Activated T-helper 1 cell treated with anti-CD3 and anti-CD28 coated beads, Interleukin-2, amount 50 U/mL, for 16 hours (primary cell): ENCODE measurements around the gene DNAH6.

ENCODE experiments used
- DNase-seq, 2 donors: peaks; one replicate each; pipeline ENCODE4 v3.0.0-alpha.2; 2020; ENCODE audit warnings: low read depth in 1 of 2, low spot score in 1 of 2

The DNAH6 gene

DNA sequence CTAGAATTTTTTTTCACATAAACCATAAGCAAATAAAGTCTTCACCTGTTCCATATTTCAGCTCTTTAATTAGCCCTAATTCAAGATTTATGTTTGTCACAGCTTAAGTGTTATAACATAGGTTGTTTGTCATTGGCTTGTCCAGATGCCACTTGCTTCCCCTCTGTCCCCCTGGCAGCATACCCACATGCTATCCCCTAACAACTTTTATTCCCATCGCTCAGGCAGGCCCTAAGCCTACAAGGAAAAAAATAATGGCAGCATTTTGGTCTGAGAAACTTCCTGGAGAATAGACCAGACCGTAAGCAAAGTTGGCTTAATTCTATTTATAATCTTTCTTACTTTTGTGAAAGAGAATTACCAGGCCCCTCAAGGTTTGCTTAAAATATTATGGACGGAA, 173.9 kb downstream of the DNAH6 start:
- no peak for DNase-seq

DNA sequence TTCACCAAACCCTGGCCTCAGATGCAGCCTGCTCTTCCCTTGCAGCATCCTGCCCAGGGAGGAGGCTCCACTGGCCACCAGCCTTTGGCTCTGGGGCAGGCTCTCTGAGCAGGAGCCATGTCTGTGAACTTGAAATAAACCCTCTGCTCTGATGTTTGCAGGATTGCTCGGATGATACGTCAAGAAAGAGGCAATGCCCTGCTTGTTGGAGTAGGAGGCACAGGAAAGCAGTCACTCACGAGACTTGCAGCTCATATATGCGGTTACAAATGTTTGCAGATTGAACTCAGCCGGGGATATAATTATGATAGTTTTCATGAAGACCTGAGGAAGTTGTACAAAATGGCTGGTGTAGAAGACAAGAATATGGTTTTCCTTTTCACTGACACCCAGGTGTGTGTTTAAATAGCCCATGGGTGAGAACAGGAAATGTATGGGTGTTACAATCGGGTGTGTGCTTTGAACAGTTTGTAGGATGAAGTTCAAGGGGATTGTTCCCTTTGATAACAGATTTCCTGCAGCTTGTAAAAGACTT, 177.9 kb downstream of the DNAH6 start:
- no peak for DNase-seq

DNA sequence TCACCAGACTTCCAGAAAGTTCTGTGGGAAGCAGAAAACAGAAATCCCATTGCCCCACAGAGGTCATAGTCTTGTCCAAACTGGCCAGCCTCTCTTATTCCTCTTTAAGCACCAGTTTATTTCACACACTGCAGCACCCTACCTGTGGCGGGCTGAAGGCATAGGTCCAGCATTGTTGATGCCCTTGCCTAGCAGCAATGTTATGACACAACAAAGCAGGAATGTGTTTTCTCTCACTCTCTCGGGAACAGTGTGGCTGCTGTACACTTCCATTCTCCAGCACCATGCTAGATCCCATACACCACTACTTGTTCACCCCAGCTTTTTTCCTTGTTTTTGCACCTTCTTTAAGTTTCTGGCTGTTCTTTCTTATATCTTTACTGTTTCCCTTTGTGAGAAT, 181.6 kb downstream of the DNAH6 start:
- no peak for DNase-seq

DNA sequence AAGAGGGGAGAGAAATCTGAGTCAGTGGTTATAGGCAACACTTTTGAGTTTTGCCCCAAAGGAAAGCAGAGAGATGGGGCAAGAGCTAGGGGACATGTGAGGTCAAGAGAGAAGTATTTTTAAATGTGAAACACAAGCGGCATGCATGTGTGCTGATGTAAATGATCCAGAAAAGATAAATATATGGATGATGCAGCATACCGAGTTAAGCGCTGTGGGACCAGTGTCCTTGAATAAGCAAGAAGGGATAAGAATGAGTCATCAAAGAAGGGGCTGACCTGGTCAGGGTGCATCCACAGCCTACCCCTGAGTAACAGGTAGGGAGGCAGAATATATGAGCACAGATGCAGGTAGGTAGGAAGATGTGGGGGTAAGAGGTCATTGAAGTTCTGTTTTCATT, 183.7 kb downstream of the DNAH6 start:
- no peak for DNase-seq

DNA sequence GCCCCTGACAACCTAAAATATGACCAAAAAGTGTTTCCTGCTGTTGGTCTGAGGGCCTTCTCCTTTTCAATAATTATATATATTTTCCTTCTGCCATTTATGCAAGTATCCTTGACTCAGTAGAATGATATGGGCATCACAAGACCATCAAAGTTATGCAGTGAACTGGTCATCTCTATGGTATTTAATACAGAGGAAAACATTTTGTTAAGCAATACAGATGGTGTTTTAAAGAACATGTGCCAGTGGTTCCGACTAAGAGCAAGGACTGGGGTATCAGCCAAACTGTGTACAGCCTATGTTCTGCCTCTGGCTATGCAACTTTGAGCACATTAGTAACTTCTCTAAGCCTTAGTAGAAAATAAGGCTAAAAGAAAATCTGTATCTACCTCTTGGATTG, 185.6 kb downstream of the DNAH6 start:
- no peak for DNase-seq

DNA sequence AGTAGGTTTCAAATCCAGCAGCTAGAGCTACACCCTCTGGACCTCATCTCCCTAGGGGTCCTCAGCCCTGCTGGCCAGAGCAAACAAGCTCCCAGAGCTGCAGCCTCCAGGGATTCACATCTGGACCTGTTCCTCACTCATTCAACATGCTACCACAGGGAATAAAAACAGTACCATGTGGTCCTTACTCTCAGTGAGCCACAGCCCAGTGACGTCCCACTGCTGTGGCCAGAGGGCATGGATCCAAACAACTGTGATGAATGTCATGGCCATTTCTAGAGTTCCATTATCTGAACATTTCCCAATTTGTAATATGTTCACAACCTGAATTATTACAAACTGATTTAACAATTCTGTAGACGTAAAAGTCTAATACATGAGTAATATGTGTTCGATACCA, 186.6 kb downstream of the DNAH6 start:
- DNase-seq: no peak

DNA sequence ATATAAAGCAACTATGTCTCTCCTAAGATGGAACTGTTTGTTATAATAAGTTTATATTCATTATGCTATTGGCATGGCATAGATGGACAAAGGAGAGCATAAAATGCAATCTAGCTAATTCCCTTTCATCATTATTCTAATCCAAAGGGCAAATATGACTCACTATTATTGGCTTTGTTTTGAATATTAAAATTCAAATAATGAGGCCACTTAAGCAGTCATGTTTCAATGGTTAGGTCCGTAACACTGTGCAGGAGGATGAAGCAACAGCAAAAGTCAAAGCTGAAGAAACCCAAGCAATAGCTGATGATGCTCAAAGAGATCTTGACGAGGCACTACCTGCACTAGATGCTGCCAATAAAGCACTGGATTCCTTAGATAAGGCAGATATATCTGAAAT, 187.5 kb downstream of the DNAH6 start:
- DNase-seq: no peak

DNA sequence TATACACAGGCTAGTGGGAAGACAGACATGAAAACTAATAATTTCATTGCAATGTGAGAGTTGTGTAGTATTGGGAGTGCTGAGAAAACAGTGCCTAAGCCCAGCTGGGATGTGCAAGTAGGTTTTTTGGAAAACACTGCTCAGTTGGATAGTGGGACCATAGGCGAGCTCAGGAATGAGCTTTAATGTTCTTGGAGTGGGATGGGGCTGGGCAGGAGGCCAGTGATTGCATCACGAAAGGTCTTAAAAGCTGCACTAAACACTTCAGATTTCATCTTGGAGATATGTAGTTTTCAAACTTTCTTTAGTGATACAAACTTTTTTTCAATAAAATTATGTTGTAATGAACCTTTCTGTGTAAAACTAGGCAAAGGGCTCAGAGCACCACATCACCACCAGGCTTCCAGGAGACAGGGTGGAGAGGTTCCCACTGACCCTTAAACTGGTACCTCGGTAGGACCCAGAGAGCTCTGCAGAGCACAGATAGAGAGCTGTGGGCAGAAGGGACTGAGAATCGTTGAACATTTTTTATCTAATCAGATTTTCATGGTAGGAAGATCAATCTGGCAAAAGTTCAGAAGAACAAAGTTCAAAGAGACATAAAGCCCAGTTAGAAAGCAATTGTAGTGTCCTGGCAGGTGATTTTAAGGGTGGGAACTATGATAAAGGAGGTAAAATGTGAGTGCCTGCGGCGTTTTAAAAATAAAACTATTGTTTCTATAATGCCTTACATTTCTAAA, 188.4 kb downstream of the DNAH6 start:
- no peak for DNase-seq

DNA sequence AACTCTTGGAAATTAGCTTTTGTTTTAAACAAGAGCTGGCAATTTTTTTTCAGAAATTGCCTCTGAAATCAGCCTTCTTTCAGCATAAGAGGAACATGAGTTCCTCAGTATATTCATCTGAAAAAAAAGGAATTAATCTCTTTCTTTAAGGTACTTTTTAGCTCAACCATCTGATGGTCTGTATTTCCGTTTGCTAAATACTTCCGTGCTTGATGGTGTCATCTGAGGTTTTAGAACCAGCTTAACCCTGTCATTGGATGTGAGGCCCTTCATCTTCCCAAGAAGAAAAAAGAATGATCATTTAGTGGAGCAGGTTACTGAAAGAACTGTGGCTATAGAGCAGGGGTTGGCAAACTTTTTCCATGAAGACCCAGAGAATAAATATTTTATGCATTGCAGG, 189.6 kb downstream of the DNAH6 start:
- no peak for DNase-seq

DNA sequence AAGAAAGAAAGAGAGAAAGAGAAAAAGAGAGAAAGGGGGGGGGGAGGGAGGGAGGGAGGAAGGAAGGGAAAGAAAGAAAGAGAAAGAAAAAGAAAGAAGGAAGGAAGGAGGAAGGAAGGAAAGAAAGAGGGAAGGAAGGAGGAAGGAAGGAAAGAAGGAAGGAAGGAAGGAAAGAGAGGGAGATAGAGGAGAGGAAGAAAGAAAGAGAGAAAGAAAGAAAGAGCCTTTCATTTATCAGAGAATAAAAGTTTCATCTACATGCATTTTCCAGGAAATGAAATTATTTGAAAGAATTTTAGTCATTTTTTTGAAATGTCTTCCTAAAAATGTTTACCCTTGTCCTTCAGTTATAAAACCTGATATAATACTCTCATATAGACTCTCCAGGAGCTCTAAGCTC, 192.1 kb downstream of the DNAH6 start:
- no peak for DNase-seq

DNA sequence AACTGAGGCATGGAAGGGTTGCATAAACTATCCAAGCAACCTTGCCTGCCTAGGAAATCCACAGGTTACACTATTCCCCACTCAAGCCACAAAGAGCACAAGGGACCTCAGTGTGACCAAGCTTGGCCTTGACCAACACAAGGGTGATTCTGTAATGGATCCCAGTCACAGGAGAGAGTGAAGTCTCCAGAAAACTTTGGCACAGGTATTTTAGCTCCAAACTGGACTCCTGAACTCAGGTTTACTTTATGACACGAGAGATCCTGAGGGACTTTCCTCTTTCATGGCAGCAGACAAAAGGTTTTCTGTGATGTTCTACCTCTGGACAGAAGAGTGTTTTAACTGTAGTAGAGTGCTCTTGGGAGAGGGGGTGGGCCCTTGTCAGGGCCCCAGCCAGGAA, 195.4 kb downstream of the DNAH6 start:
- no peak for DNase-seq

DNA sequence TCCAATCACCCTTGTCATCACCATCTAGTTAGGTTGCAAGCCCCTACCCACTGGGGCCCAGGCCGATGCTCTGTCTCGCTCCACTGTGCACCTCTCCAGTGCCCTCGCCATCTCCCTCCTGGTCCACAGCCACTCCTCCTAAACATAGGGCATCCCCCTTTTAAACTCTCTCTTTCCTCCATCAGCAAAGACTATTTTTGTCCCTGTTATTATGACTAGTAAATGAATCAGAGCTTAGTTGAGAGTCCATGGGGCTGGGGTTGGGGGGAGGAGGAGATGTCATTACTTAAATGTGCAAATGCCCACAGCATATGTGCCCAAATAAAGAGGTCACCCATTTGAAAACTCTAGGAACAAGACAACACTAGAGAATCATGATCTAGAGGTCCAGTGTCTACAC, 197.1 kb downstream of the DNAH6 start:
- no peak for DNase-seq

DNA sequence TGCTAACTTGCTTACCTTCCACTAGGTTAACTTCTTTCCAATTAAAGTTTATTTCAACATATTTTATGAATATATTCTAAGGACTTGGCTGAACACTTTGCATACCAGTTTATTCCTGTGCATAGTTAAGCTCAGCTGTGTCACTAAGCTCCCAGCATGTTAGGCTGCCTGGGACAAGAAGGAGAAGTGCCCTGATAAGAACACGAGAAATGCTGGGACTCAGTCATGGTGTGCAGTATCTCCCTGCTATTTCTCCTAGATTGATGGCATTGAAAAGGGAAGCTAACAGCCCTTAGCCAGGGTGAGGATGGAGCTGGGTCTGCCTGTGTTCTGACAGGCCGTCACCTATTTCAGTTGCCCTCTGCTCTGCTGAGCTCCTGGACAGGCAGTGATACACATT, 200.3 kb downstream of the DNAH6 start:
- no peak for DNase-seq

DNA sequence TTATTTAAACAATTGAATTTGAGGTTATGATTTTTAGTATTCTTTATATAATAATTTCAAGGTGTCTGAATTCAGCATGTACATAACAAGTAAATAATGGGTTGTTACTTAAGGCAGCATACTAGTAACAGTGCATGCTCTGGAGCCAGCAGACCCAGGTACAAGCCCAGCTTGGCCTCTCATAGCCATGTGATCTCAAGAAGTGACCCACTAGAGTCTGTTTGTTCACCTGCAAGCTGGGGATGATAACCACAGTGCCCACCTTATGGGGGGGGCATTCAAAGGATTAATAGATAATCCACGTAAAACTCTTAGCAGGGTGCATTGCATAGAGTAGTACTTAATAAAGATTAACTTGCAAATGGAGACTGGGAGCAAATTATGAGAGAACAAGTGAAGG, 201.0 kb downstream of the DNAH6 start:
- no peak for DNase-seq

DNA sequence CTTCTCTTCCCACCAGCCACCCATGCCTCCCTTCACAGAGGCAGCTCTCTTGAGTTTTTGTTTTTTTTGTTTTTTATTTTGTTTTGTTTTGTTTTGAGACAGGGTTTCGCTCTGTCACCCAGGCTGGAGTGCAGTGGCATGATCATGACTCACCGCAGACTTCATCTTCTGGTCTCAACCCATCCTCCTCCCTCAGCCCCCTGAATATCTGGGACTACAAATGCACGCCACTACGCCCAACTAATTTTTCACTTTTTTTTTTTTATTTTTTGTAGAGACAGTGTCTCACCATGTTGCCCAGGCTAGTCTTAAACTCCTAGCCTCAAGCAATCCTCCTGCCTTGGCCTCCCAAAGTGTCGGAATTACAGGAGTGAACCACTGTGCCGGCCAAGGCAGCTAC, 203.1 kb downstream of the DNAH6 start:
- DNase-seq: no peak

DNA sequence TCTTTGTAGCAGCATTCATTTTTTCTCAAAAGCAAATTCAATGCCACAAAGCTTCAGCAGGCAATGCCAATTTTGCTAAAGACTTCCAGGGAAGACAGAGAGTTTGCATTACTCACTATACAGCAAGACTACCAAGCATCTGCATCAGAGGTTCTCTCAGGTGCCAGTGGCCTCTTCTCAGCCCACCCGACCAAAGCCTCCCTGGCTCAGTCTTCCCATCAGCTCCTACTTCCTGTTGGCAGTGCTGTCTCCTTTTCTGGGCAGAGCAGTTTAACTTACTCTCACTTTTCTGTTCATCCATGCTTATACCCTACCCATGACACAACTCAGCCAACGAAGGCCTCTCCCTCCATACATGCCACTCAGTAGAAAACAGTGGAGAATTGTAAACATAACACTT, 207.5 kb downstream of the DNAH6 start:
- no peak for DNase-seq

DNA sequence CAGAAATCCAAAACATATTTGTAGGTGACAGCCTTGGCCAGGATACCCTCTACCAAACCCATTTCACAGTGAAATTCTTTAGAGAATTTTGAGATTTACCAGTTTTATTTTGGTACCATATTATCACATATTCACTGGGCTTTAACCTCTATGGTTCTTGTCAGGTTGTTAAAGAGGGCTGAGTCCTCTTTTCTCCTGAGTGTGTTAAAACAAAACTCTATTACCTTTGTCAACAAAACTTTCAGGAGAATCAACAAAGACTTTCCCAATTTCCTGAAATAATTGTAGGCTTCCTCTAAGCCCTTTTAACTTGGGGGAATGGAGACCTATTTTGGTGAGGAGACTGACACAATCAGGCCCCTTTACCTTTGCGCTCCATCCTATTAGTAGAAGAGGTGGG, 209.4 kb downstream of the DNAH6 start:
- DNase-seq: no peak

DNA sequence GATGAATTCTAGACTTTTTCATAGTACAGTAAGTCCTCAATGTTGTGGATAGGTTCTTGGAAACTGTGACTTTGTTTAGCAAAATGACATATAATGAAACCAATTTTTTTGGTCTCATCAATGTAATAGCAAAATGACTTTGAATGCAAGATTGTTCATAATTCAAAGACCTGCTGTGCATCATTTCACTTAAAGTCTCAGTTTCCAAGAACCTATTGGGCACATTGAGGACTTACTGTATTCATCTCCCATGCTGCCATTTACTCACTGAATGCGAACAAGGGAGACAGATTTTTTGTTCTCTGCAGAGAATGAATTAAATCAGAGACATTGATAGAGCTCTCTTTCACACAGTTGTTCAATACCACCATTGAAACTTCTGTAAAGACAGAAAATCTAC, 211.0 kb downstream of the DNAH6 start:
- no peak for DNase-seq

DNA sequence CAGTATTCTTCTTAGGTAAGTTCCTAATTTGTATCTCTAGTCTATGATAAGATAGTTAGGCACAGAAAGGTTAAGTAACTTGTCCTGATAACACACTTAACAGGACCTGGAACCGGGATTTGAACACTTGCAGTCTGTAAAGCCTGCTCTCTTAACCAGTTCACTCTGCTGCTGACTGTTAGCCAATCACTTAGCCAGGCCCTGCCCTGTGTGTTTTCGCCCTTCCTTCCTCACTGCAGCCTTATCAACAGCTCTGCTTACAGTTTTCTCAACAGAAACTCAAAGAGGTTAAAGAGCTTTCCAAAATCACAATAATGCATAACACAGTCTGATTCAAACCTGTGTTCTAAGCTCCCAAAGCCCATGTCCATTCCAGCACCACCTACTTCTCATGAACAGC, 212.9 kb downstream of the DNAH6 start:
- DNase-seq: no peak

DNA sequence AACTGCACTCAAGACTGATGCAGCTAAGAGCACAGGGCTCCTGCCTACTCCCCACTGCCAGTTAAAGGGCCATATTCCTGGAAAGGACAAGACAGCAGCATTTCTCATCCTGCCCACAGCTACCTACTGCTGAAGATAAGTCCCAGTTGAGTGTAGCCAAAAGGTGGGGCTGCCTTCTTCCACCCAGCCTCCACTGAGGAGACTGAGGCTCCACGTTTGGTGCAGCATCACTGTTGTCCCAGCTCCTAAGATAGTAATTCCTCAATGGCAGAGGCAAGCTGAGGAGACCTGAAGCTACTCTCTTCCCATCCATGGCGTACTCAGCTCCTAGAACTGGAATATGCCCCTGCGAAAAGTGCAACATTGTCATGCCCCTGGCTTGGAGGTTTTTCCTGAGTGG, 214.9 kb downstream of the DNAH6 start:
- DNase-seq: no peak

DNA sequence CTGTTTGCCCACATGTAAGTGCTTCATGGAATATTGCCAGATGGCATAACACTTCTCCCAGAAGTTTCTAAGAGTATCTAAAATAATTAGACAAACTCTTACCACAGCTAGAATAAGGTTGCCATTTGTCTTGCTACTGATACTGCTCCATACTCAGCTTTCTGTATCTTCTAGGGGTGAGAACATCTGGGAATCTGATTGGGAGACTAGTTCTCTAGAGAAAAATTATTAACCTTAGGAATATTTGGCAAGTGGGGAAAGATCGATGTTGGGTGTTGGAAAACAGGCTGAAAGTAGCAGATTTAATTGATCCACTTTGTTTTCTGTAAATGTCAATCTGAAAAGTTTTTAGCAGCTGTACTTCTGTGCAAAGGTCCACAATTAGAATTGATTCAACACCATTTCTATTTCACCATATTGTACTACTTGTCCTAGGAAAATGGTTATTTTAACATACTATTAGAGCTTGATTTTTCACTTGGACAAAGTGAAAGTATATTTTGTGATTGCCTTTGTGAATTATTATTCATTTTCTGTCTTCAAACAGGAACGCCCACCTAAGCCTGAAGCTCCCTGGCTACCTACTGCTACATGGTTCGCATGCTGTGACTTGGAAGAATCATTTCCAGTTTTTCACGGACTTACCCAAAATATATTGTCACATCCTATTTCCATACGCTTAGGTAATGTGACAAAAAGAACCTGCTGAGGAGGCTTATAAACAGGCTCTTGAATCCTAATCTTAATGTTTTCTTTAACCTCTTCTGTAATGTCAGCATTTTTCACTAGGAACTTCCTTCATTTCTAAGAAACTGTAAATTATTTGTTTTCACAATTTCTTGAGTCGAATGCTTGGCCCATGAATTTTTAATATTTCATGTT, 216.8 kb downstream of the DNAH6 start:
- DNase-seq: no peak

DNA sequence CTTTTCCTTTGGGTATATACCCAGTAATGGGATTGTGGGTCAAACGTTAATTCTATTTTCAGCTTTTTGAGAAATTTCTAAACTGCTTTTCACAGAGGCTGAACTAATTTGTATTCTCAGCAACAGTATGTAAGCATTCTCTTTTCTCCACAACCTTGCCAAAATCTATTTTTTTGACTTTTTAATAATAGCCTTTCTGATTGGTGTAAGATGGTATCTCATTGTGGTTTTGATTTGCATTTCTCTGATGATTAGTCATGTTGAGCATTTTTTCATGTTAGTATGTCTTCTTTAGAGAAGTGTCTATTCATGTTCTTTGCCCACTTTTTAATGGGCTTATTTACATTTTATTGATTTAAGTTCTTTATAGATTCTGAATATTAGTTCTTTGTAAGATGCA, 219.1 kb downstream of the DNAH6 start:
- no peak for DNase-seq
